Body of pancreas (tissue), 4 donors: ENCODE measurements around the gene B3GALNT2. TPM values are rescaled to one million over a fixed set of nuclear protein-coding genes. Genes with fewer than 3 reads are reported as not detected.

ENCODE experiments used
- ATAC-seq: fragments of 150-250 bp; one replicate; pipeline ENCODE4 v1.9.1; 2016
- DNase-seq, 4 donors: peaks; one replicate each; pipeline ENCODE4 v3.0.0-alpha.2; 2019
- H3K27ac ChIP-seq, 4 donors: fragments of 200-600 bp; sonication (generic); 1 replicate in 3 of 4; 2 replicates in 1 of 4; pipeline versions ENCODE4 v1.5.1 to v1.6.1; 2016 to 2019; ENCODE audit warnings: mild to moderate bottlenecking in 1 of 4, mixed read lengths in 1 of 4, moderate library complexity in 1 of 4
- H3K27me3 ChIP-seq, 2 donors: fragments of 200-600 bp; sonication (generic); one replicate each; pipeline ENCODE4 v1.6.0; 2016; ENCODE audit warnings: mild to moderate bottlenecking in 1 of 2
- H3K36me3 ChIP-seq, 2 donors: fragments of 200-600 bp; sonication (generic); replicated peaks in 1 of 2; 2 replicates each; pipeline ENCODE4 v1.5.1; 2016; ENCODE audit warnings: low read depth in 2 of 2; ENCODE audit not compliant: insufficient read depth in 1 of 2
- H3K4me1 ChIP-seq: fragments of 200-600 bp; sonication (generic); one replicate; pipeline ENCODE4 v1.6.0; 2016
- H3K4me3 ChIP-seq, 2 donors: fragments of 200-600 bp; sonication (generic); 1 replicate in 1 of 2; 2 replicates in 1 of 2; pipeline ENCODE4 v1.5.1; 2016 to 2019
- H3K9me3 ChIP-seq, 3 donors: fragments of 200-600 bp; sonication (generic); 1 replicate in 2 of 3; 2 replicates in 1 of 3; pipeline ENCODE4 v1.5.1; 2016
- CTCF ChIP-seq, 7 experiments: fragments of 450-650 bp in 4 of 7; fragments of 200-600 bp in 3 of 7; sonication (generic) in 3 of 7; IDR thresholded peaks; one replicate each; pipeline ENCODE4 v1.5.1; 2016 to 2019; ENCODE audit warnings: antibody characterized with exemption in 7 of 7
- POLR2A ChIP-seq, 3 donors: fragments of 450-650 bp; IDR thresholded peaks; one replicate each; pipeline ENCODE4 v1.6.1; 2016; ENCODE audit warnings: antibody characterized with exemption in 3 of 3, mild to moderate bottlenecking in 2 of 3
- WGBS, 2 donors: methylation state at CpG; one replicate each; pipeline ENCODE4 v1.1.5; 2017; 5-methylcytosine and 5-hydroxymethylcytosine counted together
- intact Hi-C: fragments of 100-400 bp; cut with DNase I; formaldehyde crosslinking; loops from one replicate; pipeline ENCODE4 v1.15.1; 2023
- total RNA-seq, 2 donors: library from RNA; depleted of rRNA; stranded (reverse); fragments of >200 nt; gene quantifications; one replicate each; pipeline ENCODE4 v1.1.0, GENCODE V29; 2016

B3GALNT2 gene
- total RNA-seq, 2 donors from 2014 or later: 33.6 to 52.9 TPM

- no peaks in the 10 kb centered on the region for H3K9me3 ChIP-seq
- H3K4me3 ChIP-seq: no peak overlapping the region
- no peaks in the 10 kb centered on the region for H3K4me1 ChIP-seq
- H3K27me3 ChIP-seq: no peaks in the 10 kb centered on the region
- DNase-seq (no peak), ATAC-seq (no peak)
- intact Hi-C loops: loop anchor here (5.0 kb wide), 1 partner anchor 276 kb away; no protein-coding TSS in a partner anchor
- H3K36me3 ChIP-seq: no peaks in the 10 kb centered on the region
- TF ChIP-seq CTCF (IDR thresholded peaks at IDR 0.05): no peak
- no peak for TF ChIP-seq POLR2A (IDR thresholded peaks at IDR 0.05)
- WGBS, 2 donors: 62 to 64% methylated on average over 13 of the region's 13 CpGs
- H3K27ac ChIP-seq: no peak overlapping the region
Observed at GRCh38 chr1:235511470-235512240, 7.4 kb upstream of the B3GALNT2 start.

- DNase-seq (no peak), ATAC-seq (no peak)
- Histone ChIP-seq H3K36me3 (no peaks in the 10 kb centered on the region), H3K9me3 (no peaks in the 10 kb centered on the region), H3K27ac (no peak overlapping the region), H3K4me1 (no peaks in the 10 kb centered on the region), H3K4me3 (no peak overlapping the region), H3K27me3 (no peaks in the 10 kb centered on the region)
- TF ChIP-seq POLR2A (IDR thresholded peaks at IDR 0.05) (no peak), CTCF (IDR thresholded peaks at IDR 0.05) (no peak)
- WGBS, 2 donors: 61 to 62% methylated on average over 6 of the region's 6 CpGs
- intact Hi-C loops: loop anchor here (5.0 kb wide), 1 partner anchor 276 kb away; no protein-coding TSS in a partner anchor
Observed at GRCh38 chr1:235510823-235511222, 6.6 kb upstream of the B3GALNT2 start.

GRCh38 chr1:235507623-235508022 is 3.4 kb upstream of the B3GALNT2 start:
- ATAC-seq: no peak
- no peaks in the 10 kb centered on the region for H3K36me3 ChIP-seq
- no peak overlapping the region for H3K27ac ChIP-seq
- no peaks in the 10 kb centered on the region for H3K27me3 ChIP-seq
- no peak for DNase-seq
- no peak for TF ChIP-seq POLR2A (IDR thresholded peaks at IDR 0.05)
- TF ChIP-seq CTCF (IDR thresholded peaks at IDR 0.05): no peak
- 56 to 57% methylated on average over 3 of the region's 3 CpGs for WGBS, 2 donors
- no peak overlapping the region for H3K4me3 ChIP-seq
- intact Hi-C loops: no loop called here
- H3K9me3 ChIP-seq: no peaks in the 10 kb centered on the region
- H3K4me1 ChIP-seq: no peaks in the 10 kb centered on the region

GRCh38 chr1:235504494-235505222 is 406 bp upstream of the B3GALNT2 start:
- peak; percentile 89 for ATAC-seq
- intact Hi-C loops: no loop called here
- Histone ChIP-seq H3K27ac (peak overlapping the region; percentile 90 to 98 (median 95)), H3K9me3 (no peaks in the 10 kb centered on the region), H3K4me1 (peaks cover 26% of the 10 kb centered on the region), H3K27me3 (no peaks in the 10 kb centered on the region), H3K36me3 (no peaks in the 10 kb centered on the region), H3K4me3 (peak overlapping the region; percentile 58 to 68)
- TF ChIP-seq POLR2A (IDR thresholded peaks at IDR 0.05) (peak; percentile 75 to 93 (median 93)), CTCF (IDR thresholded peaks at IDR 0.05) (peak; percentile 75 to 98 (median 97))
- WGBS, 2 donors: 0 to 1% methylated on average over 19 to 61 of the region's 61 CpGs
- DNase-seq: peak; percentile 100
